Fibroblast of the aortic adventitia (primary cell): Measurements from ENCODE around the gene CHST3. TPM values are rescaled to one million over a fixed set of nuclear protein-coding genes. Genes with fewer than 3 reads are reported as not detected.
A peak's percentile ranks its signal among the peaks of the same experiment; 100 is the strongest.

ENCODE experiments used
- DNase-seq: peaks from one replicate; pipeline ENCODE4 v3.0.0-alpha.2; 2010; ENCODE audit warnings: low read depth
- H3K4me3 ChIP-seq: 2 replicates; pipeline ENCODE4 v1.5.1; 2011; ENCODE audit warnings: low read depth, mild to moderate bottlenecking, control low read depth, low read length, moderate library complexity
- total RNA-seq: library from RNA; depleted of rRNA; stranded (reverse); fragments of >200 nt; gene quantifications from 2 replicates; pipeline ENCODE4 v1.2.3, GENCODE V29; 2012; ENCODE audit warnings: low replicate concordance
- TF ChIP-seq, protein P1 (sequence below): IDR thresholded peaks from 2 replicates; pipeline ENCODE4 v1.5.1; 2011; ENCODE audit warnings: mild to moderate bottlenecking, low read length, control low read depth, inconsistent platforms; ENCODE audit not compliant: insufficient read depth

The CHST3 gene
- total RNA-seq, 1 donor, result 19.3 TPM

DNA sequence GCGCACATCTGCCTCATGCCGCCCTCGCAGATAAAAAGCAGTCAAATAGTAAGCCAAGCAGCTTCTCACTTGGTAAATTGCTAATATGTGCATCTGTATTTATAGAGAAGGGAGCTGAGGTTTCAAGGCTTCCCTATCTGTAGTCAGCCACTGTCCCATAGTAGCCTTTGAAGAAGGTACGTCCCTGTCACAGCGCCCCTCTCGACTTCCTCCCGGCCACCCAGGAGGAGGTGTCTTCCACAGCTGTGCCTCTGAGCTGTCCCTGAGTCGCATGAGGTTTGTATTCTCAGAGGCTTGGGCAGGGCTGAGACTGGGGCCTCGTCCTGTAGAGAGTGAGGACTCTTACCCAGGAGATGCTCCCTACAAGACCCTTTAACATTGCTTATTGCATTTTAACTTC is 75.2 kb downstream of the CHST3 start:
- DNase-seq, result no peak
- H3K4me3 ChIP-seq, result no peak overlapping the region
- TF ChIP-seq, protein P1, sequence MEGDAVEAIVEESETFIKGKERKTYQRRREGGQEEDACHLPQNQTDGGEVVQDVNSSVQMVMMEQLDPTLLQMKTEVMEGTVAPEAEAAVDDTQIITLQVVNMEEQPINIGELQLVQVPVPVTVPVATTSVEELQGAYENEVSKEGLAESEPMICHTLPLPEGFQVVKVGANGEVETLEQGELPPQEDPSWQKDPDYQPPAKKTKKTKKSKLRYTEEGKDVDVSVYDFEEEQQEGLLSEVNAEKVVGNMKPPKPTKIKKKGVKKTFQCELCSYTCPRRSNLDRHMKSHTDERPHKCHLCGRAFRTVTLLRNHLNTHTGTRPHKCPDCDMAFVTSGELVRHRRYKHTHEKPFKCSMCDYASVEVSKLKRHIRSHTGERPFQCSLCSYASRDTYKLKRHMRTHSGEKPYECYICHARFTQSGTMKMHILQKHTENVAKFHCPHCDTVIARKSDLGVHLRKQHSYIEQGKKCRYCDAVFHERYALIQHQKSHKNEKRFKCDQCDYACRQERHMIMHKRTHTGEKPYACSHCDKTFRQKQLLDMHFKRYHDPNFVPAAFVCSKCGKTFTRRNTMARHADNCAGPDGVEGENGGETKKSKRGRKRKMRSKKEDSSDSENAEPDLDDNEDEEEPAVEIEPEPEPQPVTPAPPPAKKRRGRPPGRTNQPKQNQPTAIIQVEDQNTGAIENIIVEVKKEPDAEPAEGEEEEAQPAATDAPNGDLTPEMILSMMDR, result no peak

DNA sequence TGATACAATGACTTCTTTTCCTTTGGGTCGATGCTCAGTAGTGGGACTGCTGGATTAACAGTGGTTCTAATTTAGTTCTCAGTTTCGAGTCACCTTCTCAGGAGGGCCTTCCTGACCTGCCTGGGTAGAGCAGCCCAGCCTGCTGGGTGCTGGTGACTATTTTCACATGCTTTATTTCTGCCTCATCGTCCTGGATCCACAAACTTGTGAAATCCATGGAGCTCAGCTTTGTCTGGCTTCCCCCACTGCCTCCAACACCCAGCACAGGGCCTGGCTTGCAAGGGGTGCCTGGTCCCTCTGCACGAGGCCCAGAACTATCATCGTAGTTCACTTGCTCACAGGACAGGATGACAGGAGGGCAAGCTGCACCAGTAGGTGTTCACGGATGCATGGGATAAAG is 77.3 kb downstream of the CHST3 start:
- DNase-seq, result no peak
- H3K4me3 ChIP-seq, result no peak overlapping the region
- TF ChIP-seq, protein P1, result no peak

DNA sequence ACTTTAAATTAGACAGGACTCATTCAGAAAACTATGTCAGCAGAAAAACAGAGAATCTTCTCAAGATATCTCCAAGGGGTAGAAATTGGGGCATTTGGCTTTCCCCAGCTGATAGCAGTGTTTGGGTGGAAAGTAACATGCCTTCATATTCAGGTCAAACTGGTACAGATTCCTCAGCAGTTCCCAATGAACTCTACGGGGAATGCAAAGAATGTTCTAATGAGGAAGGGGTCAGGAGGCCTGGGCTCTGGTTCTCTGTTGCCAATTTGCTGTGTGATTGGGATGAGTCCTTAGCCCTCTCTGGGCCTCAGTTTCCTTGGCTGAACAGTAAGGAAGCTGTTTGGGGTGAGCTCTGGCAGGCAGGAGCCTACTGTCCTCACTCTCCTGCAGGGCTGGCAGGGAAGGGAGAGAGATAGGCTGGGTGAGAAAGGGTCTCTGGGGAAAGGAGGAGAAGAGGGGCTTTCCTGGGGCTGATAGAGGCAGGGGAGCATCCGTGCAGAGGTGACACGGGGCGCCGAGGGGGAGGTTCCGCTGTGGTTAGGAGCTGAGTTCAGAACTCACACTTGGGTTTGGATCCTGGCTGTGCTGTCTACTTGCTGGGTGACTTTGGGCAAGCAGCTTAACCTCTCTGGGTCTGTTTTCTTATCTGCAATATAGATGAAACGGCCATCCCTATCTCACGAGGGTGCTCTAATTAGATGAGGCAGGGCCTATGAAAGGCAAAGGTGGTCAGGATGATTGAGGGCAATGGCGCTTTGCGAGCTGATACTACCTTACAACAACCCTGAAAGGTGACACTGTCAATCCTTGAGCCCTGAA is 79.0 kb downstream of the CHST3 start:
- DNase-seq, result no peak
- TF ChIP-seq, protein P1, result no peak
- H3K4me3 ChIP-seq, result no peak overlapping the region

DNA sequence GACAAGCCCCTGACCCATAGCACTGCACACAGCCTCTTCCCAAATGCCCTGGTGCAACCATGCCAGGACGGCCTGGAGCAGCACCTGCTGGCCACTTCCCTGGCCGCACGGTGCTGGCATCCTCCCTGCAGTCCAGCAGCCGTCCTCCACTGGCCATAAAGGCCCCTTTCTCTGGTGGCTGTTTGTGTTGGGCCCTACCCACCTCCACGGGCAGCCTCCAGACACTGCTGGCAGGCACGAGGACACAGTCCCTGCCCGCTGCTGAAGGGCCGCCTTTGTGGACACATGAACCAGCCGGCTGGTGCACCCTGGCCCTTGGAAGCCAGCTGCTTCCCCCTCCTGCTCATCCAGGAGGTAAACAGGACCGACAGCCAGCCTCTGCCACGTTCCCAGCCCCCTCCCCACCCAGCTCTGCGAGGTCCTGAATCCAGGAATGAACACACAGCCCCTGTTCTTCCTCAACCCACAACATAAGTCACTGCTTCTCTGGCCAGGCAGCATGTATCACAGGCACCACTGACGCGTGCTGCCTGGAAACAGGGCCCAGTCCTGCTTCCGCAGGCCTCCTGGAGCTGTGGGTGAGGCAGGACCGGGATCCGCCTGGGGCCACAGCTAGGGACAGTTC is 80.3 kb downstream of the CHST3 start:
- TF ChIP-seq, protein P1, result peak; percentile 41
- no peak overlapping the region for H3K4me3 ChIP-seq
- DNase-seq, result no peak

DNA sequence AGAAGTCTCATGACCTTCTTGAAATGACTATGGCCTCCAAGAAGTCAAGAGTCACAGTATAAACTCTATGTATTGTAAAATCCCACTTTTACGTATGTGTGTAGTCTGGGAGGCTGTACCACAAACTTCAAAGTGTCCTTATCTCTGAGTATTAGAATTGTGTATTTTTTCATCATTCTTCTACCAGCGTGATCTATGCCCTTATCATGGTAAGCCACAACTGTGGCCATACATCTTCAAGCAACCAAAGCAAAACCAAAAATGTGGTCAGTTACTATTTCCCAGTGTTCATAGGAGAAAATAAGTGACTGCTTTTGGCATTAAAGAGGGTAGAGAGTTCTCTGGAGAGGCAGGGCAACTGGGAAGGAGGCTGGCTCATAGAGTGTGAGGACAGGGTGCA is 81.4 kb downstream of the CHST3 start:
- H3K4me3 ChIP-seq, result no peak overlapping the region
- peak; percentile 39 for DNase-seq
- TF ChIP-seq, protein P1, result no peak

- no peak overlapping the region for H3K4me3 ChIP-seq
- TF ChIP-seq, protein P1, result peak; percentile 98
- DNase-seq, result peak; percentile 95
Observed at GRCh38 chr10:72048450-72049124, 84.4 kb downstream of the CHST3 start.
